Mucosa of descending colon (tissue), 3 donors: Measurements from ENCODE around the gene COA1. TPM values are rescaled to one million over a fixed set of nuclear protein-coding genes. Genes with fewer than 3 reads are reported as not detected.

Source experiments
- ATAC-seq: fragments of 200-7000 bp; cut with Tn5 transposase; one replicate; pipeline ENCODE4 v1.9.1; 2020; ENCODE audit warnings: mild to moderate bottlenecking, moderate library complexity
- DNase-seq, 3 donors: peaks; one replicate each; pipeline ENCODE4 v3.0.0-alpha.2; 2020
- H3K36me3 ChIP-seq: fragments of 200-600 bp; one replicate; pipeline ENCODE4 v1.8.0; 2021; ENCODE audit warnings: low read depth, mild to moderate bottlenecking
- H3K4me1 ChIP-seq: fragments of 200-600 bp; one replicate; pipeline ENCODE4 v1.8.0; 2021; ENCODE audit warnings: low read depth, mild to moderate bottlenecking
- H3K4me3 ChIP-seq: fragments of 200-600 bp; one replicate; pipeline ENCODE4 v1.8.0; 2021; ENCODE audit warnings: mild to moderate bottlenecking
- H3K9me3 ChIP-seq: fragments of 200-600 bp; one replicate; pipeline ENCODE4 v1.8.0; 2021; ENCODE audit warnings: mild to moderate bottlenecking
- intact Hi-C, 2 donors: fragments of 100-400 bp; cut with DNase I in 1 of 2; cut with micrococcal nuclease in 1 of 2; formaldehyde crosslinking; loops; one replicate each; pipeline versions ENCODE4 v1.11.0 to v1.11.1; 2022; cut with DNase I, micrococcal nuclease
- total RNA-seq, 3 donors: library from RNA; stranded (reverse); fragmentation: NEBNext Ultra II Directional in 2 of 3; extraction: Animal tissue kit (Norgen Biotek cat#: 25700) in 2 of 3; gene quantifications; one replicate each; pipeline versions ENCODE4 v1.2.1 to v1.2.4, GENCODE V29; 2021 to 2023
- TF ChIP-seq, protein P1 (sequence below): fragments of 200-600 bp; IDR thresholded peaks from one replicate; pipeline ENCODE4 v1.8.0; 2022; ENCODE audit warnings: antibody characterized with exemption, mild to moderate bottlenecking
- donor health status: DM: no; HTN: no; CAD: no; lungs with moderate emphysema.
- donor health status: DM: no; HTN: no; CAD: no.
- donor health status: DM: no; HTN: yes; CAD: no.

The COA1 gene
- total RNA-seq, 3 donors from 2014 or later = 35.1 to 42.1 (median 38.8) TPM

DNA sequence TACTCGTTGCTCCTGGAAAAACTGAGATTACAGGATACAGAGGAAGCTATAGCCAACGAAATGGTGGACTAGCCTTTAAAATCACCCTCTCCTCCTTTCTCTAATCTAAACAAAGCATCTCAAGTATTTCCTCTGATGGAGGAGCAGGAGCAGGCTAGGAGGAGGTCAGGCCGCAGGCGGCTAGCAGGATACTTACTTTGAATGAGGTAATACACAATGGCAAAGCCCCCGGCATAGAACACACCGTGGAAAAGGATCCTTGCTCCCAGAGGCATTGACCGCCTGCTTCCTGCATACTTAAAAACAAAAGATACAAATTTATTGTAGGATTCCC, 82.0 kb downstream of the COA1 start:
- Histone ChIP-seq H3K36me3 (no peaks in the 10 kb centered on the region), H3K9me3 (no peaks in the 10 kb centered on the region), H3K4me1 (peaks cover 20% of the 10 kb centered on the region), H3K4me3 (no peak overlapping the region)
- intact Hi-C loops = no loop called here
- ATAC-seq (no peak), DNase-seq (no peak)
- TF ChIP-seq, protein P1, sequence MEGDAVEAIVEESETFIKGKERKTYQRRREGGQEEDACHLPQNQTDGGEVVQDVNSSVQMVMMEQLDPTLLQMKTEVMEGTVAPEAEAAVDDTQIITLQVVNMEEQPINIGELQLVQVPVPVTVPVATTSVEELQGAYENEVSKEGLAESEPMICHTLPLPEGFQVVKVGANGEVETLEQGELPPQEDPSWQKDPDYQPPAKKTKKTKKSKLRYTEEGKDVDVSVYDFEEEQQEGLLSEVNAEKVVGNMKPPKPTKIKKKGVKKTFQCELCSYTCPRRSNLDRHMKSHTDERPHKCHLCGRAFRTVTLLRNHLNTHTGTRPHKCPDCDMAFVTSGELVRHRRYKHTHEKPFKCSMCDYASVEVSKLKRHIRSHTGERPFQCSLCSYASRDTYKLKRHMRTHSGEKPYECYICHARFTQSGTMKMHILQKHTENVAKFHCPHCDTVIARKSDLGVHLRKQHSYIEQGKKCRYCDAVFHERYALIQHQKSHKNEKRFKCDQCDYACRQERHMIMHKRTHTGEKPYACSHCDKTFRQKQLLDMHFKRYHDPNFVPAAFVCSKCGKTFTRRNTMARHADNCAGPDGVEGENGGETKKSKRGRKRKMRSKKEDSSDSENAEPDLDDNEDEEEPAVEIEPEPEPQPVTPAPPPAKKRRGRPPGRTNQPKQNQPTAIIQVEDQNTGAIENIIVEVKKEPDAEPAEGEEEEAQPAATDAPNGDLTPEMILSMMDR = no peak

DNA sequence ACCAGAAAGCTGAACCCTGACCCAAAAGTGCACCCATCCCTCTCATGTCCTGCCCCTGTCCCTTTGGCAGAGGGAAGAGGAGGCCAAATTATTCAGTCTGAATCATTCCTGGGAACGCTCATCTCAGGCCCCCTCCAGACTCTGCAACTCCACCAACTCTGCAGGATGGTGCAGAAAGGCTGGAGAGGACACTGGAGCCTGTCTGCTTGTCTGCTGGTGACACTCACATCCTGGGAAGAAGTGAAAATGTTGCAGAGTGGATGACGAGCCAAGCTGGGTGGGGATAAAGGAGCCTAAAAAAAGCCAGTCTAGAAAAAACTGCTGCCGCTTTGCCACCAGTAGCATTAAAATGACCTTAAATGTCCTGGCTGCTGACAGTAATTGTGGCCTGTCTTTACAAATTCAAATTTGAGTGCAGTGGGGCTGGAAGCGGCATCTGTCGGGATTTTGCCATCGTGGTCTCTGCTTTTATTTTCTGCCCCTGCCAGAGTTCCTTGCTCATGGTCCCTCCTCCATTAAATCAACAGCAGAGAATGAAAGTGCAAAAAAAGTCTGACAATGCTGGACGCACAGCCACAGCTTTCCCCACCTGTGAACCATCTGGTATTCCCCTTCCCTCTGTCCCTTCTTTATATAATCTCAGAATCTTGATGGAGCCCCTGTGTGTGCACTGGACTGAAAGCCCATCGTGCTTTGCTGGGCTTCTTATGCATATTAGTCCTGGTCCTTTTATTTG, 82.6 kb downstream of the COA1 start:
- Histone ChIP-seq H3K4me3 (no peak overlapping the region), H3K4me1 (peaks cover 20% of the 10 kb centered on the region), H3K9me3 (no peaks in the 10 kb centered on the region), H3K36me3 (no peaks in the 10 kb centered on the region)
- TF ChIP-seq, protein P1 = no peak
- ATAC-seq = no peak
- intact Hi-C loops = no loop called here
- no peak for DNase-seq

DNA sequence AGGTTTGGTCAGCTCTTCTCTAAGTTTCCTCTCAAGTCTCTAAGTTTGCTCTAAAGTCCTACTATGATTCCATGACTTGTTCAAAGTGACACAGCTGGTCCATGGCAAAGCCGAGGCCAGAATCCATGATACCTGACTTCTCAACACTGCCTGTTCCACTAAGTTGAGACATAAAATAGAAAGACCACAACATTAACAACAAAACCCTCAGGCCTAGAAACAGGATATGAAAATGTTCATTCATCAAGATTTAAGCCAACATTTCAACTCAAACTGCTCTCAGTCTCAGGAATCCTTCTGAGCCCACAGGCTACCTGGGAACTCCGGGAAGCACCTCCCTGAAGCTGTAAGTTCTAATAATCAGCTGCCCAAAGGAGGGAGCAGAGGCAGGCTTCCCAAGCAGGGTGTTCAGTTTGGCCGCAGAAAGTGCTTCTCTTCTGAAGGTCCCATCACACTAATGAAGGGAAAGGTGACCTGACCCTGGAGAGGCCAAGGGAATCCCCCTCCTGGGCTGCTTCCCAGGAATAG, 83.6 kb downstream of the COA1 start:
- ATAC-seq (no peak), DNase-seq (no peak)
- Histone ChIP-seq H3K4me3 (no peak overlapping the region), H3K4me1 (peaks cover 20% of the 10 kb centered on the region), H3K36me3 (no peaks in the 10 kb centered on the region), H3K9me3 (no peaks in the 10 kb centered on the region)
- TF ChIP-seq, protein P1 = no peak
- intact Hi-C loops = no loop called here

DNA sequence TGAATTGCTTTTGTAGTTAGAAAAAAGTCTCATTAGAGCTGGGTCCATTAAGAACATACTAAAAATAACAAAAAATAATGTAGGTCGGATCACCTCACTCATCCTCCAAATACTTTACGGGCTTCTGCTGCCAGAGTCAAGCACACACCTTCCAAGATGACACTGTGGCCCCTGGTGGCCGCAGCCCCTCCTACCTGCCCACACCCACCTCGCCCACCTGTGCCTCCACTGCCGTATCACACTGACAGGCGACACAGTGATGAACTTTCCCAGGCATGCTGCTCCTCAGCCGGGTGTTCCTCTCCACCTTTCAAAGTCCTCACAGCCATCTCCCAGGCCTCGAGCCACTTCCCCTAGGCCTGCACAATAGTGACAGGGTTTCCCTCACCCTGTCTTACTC, 85.5 kb downstream of the COA1 start:
- intact Hi-C loops = no loop called here
- no peaks in the 10 kb centered on the region for H3K36me3 ChIP-seq
- H3K4me1 ChIP-seq = peaks cover 22% of the 10 kb centered on the region
- no peak for DNase-seq
- TF ChIP-seq, protein P1 = no peak
- no peaks in the 10 kb centered on the region for H3K9me3 ChIP-seq
- ATAC-seq = no peak
- H3K4me3 ChIP-seq = no peak overlapping the region

DNA sequence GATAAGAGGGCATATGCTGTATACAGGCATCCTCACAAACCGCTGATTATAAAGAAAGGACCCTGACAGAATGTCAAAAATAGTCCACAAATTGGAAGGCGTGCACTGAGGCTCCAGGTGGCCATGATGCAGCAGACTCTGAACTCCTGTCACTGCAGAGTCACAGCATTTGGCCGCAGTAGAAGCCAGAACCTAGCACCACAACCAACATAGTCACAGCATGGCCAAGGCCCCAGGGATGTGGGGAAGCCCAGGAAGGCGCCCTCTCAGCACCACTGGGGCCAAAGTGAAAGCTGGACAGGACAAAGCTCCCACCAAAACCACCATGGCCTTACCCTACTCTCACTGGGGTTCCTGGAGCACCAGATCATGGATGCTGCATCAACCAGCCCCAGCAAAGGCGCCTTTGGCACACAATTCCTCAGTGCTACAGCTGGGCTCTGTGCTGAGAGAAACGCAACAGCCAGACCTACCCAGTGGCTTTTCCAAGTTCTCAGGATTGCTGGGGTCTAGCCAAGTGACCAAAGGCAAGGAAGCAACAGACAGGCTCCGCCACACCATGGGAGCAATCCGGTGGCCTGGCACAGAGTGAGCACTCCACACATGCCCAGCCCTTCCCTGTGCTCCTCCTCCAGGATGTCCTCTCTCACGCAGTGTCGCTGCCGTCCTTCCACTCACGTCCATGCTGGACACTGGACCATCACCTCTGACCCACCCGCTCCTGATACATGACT, 86.3 kb downstream of the COA1 start:
- Histone ChIP-seq H3K4me3 (no peak overlapping the region), H3K9me3 (no peaks in the 10 kb centered on the region), H3K4me1 (peaks cover 21% of the 10 kb centered on the region), H3K36me3 (no peaks in the 10 kb centered on the region)
- TF ChIP-seq, protein P1 = no peak
- intact Hi-C loops = no loop called here
- ATAC-seq = no peak
- DNase-seq = no peak
